CD4-positive, alpha-beta memory T cell (primary cell): Measurements from ENCODE around the gene SPDEF. TPM values are rescaled to one million over a fixed set of nuclear protein-coding genes. Genes with fewer than 3 reads are reported as not detected.

ENCODE experiments used
- CTCF ChIA-PET: fragments of 350-600 bp; sonication (Branson Sonifier 250); formaldehyde crosslinking; loops from one replicate; lab custom pipeline; 2021; ENCODE audit warnings: inconsistent platforms; ENCODE audit not compliant: partially characterized antibody; lab: Charles Lee
- POLR2A ChIA-PET: fragments of 350-600 bp; sonication (Branson Sonifier 250); formaldehyde crosslinking; loops from one replicate; lab custom pipeline; 2021; ENCODE audit not compliant: partially characterized antibody; lab: Charles Lee
- DNase-seq, 5 donors: peaks; one replicate each; pipeline versions ENCODE4 v3.0.0 to v3.0.0-alpha.2; 2020 to 2022; ENCODE audit warnings: mixed read lengths in 1 of 5
- H3K27ac ChIP-seq: one replicate; pipeline ENCODE4 v1.7.0; 2013; ENCODE audit warnings: low read depth, low read length
- H3K27me3 ChIP-seq: 2 replicates; pipeline ENCODE4 v1.7.0; 2013; ENCODE audit warnings: mild to moderate bottlenecking, low read length, moderate library complexity; ENCODE audit not compliant: insufficient read depth
- H3K36me3 ChIP-seq: 2 replicates; pipeline ENCODE4 v1.7.0; 2013; ENCODE audit warnings: mild to moderate bottlenecking, low read length, moderate library complexity; ENCODE audit not compliant: insufficient read depth
- H3K4me1 ChIP-seq: 2 replicates; pipeline ENCODE4 v1.7.0; 2013; ENCODE audit warnings: mild to moderate bottlenecking, low read length, moderate library complexity; ENCODE audit not compliant: insufficient read depth
- H3K4me3 ChIP-seq, 2 donors: one replicate each; pipeline ENCODE4 v1.7.0; 2013; ENCODE audit warnings: low read length in 2 of 2, mild to moderate bottlenecking in 1 of 2
- H3K9me3 ChIP-seq, 2 donors: one replicate each; pipeline ENCODE4 v1.7.0; 2013; ENCODE audit warnings: low read length in 2 of 2, control low read depth in 1 of 2; ENCODE audit not compliant: control insufficient read depth in 1 of 2
- H3K27ac Mint-ChIP-seq, 7 donors: one replicate each; pipeline ENCODE4 v1.8.0; 2020 to 2021; ENCODE audit warnings: mixed read lengths in 7 of 7, mild to moderate bottlenecking in 6 of 7, inconsistent platforms in 3 of 7, moderate library complexity in 3 of 7
- H3K27me3 Mint-ChIP-seq, 2 donors: one replicate each; pipeline ENCODE4 v1.8.0; 2020 to 2021; ENCODE audit warnings: mixed read lengths in 2 of 2
- H3K36me3 Mint-ChIP-seq, 2 donors: one replicate each; pipeline ENCODE4 v1.8.0; 2020 to 2021; ENCODE audit warnings: mixed read lengths in 2 of 2, inconsistent platforms in 1 of 2, mild to moderate bottlenecking in 1 of 2
- H3K4me1 Mint-ChIP-seq, 4 donors: one replicate each; pipeline ENCODE4 v1.8.0; 2020 to 2021; ENCODE audit warnings: mixed read lengths in 4 of 4, mild to moderate bottlenecking in 1 of 4
- H3K4me3 Mint-ChIP-seq, 8 donors: one replicate each; pipeline ENCODE4 v1.8.0; 2020 to 2021; ENCODE audit warnings: mixed read lengths in 8 of 8, mild to moderate bottlenecking in 7 of 8, moderate library complexity in 6 of 8, inconsistent platforms in 3 of 8
- H3K9me3 Mint-ChIP-seq, 8 donors: one replicate each; pipeline ENCODE4 v1.8.0; 2020 to 2021; ENCODE audit warnings: mixed read lengths in 8 of 8, mild to moderate bottlenecking in 5 of 8, inconsistent platforms in 3 of 8, moderate library complexity in 1 of 8
- intact Hi-C: fragments of 100-400 bp; cut with micrococcal nuclease; formaldehyde crosslinking; loops from one replicate; pipeline ENCODE4 v1.15.1; 2023
- polyA plus RNA-seq, 2 donors: library from polyadenylated mRNA; unstranded; fragments of 300-500 nt; fragmentation: Illumina TruSeq; gene quantifications; one replicate each; pipeline ENCODE4 v1.2.3, GENCODE V29; 2021
- total RNA-seq, 2 experiments: library from RNA; stranded (reverse); gene quantifications; one replicate each; pipeline ENCODE4 v1.2.3, GENCODE V29; 2021

The SPDEF gene
- total and polyA plus RNA-seq, 4 experiments from 2014 or later: not detected

DNA sequence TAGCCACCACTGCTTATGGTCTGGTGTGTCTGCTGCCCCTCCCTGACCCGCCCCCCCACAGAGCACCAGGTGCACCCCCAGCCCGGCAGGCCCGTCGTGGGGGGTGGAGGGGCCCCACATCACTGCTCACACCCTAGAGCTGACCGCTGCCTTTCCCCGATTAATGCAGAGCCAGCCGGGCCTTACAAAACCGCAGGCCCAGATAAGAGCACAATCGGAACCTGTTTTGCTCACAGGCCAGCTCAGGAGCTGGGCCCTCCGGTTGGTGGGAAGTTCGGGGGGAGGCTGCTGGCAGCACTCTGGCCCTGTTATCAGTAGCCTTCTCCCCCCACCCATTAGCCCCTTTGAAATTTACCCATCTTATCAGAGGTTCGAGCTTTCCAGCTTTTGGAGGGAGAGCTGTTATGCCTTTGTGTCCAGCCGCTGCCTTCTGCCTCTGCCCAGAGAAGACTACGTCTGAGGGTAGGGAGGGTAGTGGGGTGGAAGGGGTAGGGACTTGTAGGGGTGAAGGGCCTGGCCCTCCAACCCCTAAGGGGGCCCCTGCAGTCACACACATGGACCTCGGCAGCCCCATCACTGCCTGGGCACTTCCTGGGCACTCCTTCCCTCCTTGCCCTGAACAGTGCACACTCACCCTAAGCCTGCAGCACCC is 6.9 kb upstream of the SPDEF start:
- Mint-ChIP-seq H3K9me3 (peaks cover 0 to 2% (median 0%) of the 10 kb centered on the region in 8 donors), H3K27ac (no peak overlapping the region), H3K4me1 (no peaks in the 10 kb centered on the region), H3K36me3 (no peaks in the 10 kb centered on the region), H3K27me3 (peaks cover 0 to 6% of the 10 kb centered on the region in 2 donors), H3K4me3 (no peak overlapping the region)
- Histone ChIP-seq H3K9me3 (no peaks in the 10 kb centered on the region), H3K36me3 (no peaks in the 10 kb centered on the region), H3K4me1 (no peaks in the 10 kb centered on the region), H3K27ac (no peak overlapping the region), H3K27me3 (no peaks in the 10 kb centered on the region), H3K4me3 (no peak overlapping the region)
- POLR2A ChIA-PET: no interaction called here
- intact Hi-C loops: no loop called here
- no peak for DNase-seq
- CTCF ChIA-PET: interaction anchor here (0.9 kb wide), 1 partner anchor 47 kb away, joined by 3 read pairs; no protein-coding TSS in a partner anchor

DNA sequence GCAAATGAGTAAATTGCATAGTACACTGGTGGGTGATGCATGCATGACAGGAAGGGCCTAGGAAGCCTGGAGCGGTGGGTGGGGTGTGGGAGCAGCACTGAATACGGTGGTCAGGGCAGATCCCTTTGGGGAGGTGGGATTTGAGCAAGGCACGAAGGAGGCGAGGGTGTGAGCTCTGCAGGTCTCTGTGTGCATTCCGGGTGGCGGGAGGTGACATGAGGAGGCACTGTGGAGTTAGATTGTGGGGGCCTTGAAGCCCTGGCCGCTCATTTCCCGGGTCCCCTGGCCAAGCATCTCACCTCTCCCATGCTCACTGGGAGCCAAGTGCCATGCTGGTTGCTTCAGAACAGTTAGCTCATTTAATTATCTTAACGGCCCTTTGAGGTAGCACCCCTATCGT is 6.2 kb upstream of the SPDEF start:
- Histone ChIP-seq H3K27me3 (no peaks in the 10 kb centered on the region), H3K27ac (no peak overlapping the region), H3K9me3 (no peaks in the 10 kb centered on the region), H3K4me1 (no peaks in the 10 kb centered on the region), H3K4me3 (no peak overlapping the region), H3K36me3 (no peaks in the 10 kb centered on the region)
- DNase-seq: no peak
- ChIA-PET POLR2A (no interaction called here), CTCF (interaction anchor here (0.9 kb wide), 1 partner anchor 47 kb away, joined by 3 read pairs; no protein-coding TSS in a partner anchor)
- H3K36me3 Mint-ChIP-seq: no peaks in the 10 kb centered on the region
- peaks cover 0 to 3% of the 10 kb centered on the region in 2 donors for H3K27me3 Mint-ChIP-seq
- intact Hi-C loops: no loop called here
- H3K27ac Mint-ChIP-seq: no peak overlapping the region
- no peak overlapping the region for H3K4me3 Mint-ChIP-seq
- no peaks in the 10 kb centered on the region for H3K4me1 Mint-ChIP-seq
- H3K9me3 Mint-ChIP-seq: peaks cover 0 to 4% (median 0%) of the 10 kb centered on the region in 8 donors

DNA sequence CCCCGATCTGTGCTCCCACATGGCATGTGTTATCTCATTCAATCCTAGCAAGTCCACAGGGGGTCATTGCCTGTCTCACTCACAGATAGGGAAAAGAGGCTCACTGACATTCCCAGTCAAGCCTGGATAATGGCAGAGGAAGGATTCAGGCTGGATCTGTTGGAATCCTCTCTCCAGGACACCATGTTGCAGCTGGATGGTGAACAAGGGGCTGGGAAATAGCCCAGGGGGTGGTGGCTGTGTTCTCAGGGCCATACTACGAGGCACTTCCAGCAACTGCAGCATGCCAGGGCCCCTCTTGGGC is 5.0 kb upstream of the SPDEF start:
- peaks cover 0 to 4% of the 10 kb centered on the region in 2 donors for H3K27me3 Mint-ChIP-seq
- peaks cover 0 to 6% (median 0%) of the 10 kb centered on the region in 8 donors for H3K9me3 Mint-ChIP-seq
- no peak overlapping the region for H3K27ac ChIP-seq
- POLR2A ChIA-PET: no interaction called here
- no peak overlapping the region for H3K27ac Mint-ChIP-seq
- no peaks in the 10 kb centered on the region for H3K4me1 ChIP-seq
- CTCF ChIA-PET: no interaction called here
- no peaks in the 10 kb centered on the region for H3K4me1 Mint-ChIP-seq
- H3K36me3 Mint-ChIP-seq: no peaks in the 10 kb centered on the region
- DNase-seq: no peak
- intact Hi-C loops: no loop called here
- H3K9me3 ChIP-seq: no peaks in the 10 kb centered on the region
- no peaks in the 10 kb centered on the region for H3K36me3 ChIP-seq
- H3K4me3 Mint-ChIP-seq: no peak overlapping the region
- no peaks in the 10 kb centered on the region for H3K27me3 ChIP-seq
- H3K4me3 ChIP-seq: no peak overlapping the region

DNA sequence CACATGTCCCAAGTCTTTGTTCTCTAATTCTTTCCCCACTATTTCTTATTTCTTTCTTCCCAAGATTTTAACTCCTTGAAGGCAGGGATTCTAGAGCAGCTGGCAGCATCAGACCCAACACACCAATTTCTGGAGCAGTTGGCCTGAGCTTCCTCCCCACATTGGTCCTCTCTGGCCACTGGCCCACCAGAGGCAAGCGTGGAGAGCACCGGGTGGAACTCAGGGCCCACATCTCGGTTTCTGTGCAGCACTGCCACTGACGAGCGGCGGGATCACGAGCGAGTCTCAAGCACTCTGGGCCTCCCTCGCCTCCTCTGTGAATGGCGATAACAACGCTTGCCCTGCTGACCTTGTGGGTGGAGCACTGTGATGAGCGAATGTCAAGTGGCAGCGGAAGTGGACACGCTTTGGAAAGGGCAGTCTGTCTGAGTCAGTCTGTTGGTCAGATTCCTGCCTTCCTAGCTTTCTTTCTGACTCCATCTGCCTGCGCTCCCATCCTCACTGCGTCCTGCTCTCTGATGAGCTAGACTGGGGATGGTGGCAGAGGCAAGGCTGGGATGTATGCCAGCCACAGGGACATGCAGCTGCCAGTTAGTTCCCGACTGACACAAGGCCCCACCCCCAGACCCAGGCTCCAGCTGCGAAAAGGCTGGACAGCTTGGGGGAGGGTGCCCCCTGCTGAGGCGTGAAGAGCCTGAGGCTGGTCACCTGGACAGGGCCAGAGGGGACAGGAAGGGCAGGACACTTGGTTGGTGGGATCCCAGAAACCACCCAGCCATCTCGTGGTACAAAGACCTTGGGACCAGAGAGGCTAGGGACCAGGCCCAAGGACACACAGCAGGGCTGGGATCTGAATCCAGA is 4.5 kb upstream of the SPDEF start:
- Mint-ChIP-seq H3K27me3 (peaks cover 0 to 3% of the 10 kb centered on the region in 2 donors), H3K36me3 (no peaks in the 10 kb centered on the region), H3K4me1 (no peaks in the 10 kb centered on the region), H3K4me3 (no peak overlapping the region), H3K27ac (no peak overlapping the region), H3K9me3 (peaks cover 0 to 6% (median 0%) of the 10 kb centered on the region in 8 donors)
- ChIA-PET CTCF (interaction anchor here (1.7 kb wide), 1 partner anchor 99 kb away, joined by 4 read pairs; no protein-coding TSS in a partner anchor), POLR2A (no interaction called here)
- Histone ChIP-seq H3K27me3 (no peaks in the 10 kb centered on the region), H3K4me1 (no peaks in the 10 kb centered on the region), H3K4me3 (no peak overlapping the region), H3K36me3 (no peaks in the 10 kb centered on the region), H3K27ac (no peak overlapping the region), H3K9me3 (no peaks in the 10 kb centered on the region)
- intact Hi-C loops: no loop called here
- DNase-seq: no peak

DNA sequence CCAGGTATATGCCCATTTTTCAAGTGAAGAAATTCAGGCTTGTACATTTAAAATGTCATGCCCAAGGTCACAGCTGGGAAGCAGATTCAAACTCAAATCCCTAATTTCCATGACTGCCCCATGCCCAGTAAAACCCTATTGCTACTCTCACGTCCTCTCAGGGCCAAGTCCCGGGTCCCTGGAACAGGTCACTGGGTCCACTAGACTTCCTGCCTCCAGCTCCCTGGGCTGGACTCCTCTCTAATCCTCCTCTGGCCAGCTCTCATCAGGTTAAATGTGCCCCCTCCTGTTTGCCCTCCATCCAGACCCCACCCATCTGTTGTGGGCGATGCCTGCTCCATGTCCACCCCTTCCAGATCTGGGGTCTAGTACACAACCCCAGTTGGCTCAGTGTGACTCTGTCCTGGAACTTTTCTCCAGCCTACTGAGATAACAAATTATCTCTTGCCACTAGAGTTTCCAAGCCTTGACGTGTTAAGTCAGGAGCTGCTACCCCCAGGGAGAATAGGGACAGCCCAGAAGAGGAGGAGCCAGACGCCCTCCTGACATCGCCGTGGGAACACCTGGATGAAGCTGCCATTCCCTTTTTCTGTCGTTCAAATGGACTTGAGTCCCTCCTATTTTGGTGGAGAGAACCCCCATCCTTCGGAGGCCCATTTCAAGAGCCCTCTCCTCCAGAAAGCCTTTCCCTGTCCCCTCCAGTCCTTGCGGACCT is 3.7 kb upstream of the SPDEF start:
- ChIA-PET CTCF (interaction anchor here (1.7 kb wide), 1 partner anchor 98 kb away, joined by 4 read pairs; no protein-coding TSS in a partner anchor), POLR2A (no interaction called here)

DNA sequence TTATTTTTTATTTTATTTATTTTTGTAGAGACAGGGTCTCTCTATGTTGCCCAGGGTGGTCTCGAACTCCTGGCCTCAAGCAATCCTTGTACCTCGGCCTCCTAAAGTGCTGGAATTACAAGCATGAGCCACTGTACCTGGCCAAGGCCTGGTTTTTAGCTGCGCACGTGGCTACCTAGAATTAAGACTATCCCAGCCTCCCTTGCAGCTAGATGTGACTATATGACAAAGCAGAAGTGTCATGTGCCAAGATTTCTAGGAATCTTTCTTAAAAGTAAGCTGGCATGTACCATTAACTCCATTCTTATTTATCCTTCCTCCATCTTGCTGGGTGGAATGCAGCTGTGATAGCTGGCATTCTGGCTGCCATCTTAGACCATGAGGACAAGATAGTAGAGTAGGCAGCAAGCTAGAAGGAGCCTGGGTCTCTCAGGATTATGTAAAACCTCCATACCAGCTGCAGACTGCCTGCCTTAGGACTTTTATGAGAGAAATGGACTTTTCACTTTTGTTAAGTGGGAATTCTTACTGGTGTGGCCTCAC is 2.1 kb upstream of the SPDEF start:
- CTCF ChIA-PET: no interaction called here
- intact Hi-C loops: no loop called here

More for the DNA sequence above, 3.7 kb upstream of the SPDEF start:
- Mint-ChIP-seq H3K36me3 (no peaks in the 10 kb centered on the region), H3K27me3 (peaks cover 0 to 3% of the 10 kb centered on the region in 2 donors), H3K9me3 (peaks cover 0 to 6% (median 0%) of the 10 kb centered on the region in 8 donors), H3K27ac (no peak overlapping the region), H3K4me3 (no peak overlapping the region), H3K4me1 (peaks cover 0 to 6% (median 3%) of the 10 kb centered on the region in 4 donors)
- no peaks in the 10 kb centered on the region for H3K9me3 ChIP-seq
- H3K4me1 ChIP-seq: no peaks in the 10 kb centered on the region
- H3K4me3 ChIP-seq: no peak overlapping the region
- no peak overlapping the region for H3K27ac ChIP-seq
- no peaks in the 10 kb centered on the region for H3K36me3 ChIP-seq
- intact Hi-C loops: no loop called here
- no peaks in the 10 kb centered on the region for H3K27me3 ChIP-seq
- DNase-seq: no peak

More for the DNA sequence above, 2.1 kb upstream of the SPDEF start:
- Mint-ChIP-seq H3K4me3 (no peak overlapping the region), H3K9me3 (peaks cover 0 to 6% (median 0%) of the 10 kb centered on the region in 8 donors), H3K36me3 (no peaks in the 10 kb centered on the region), H3K27ac (no peak overlapping the region), H3K27me3 (peaks cover 0 to 3% of the 10 kb centered on the region in 2 donors), H3K4me1 (peaks cover 5 to 16% (median 9%) of the 10 kb centered on the region in 4 donors)
- Histone ChIP-seq H3K36me3 (no peaks in the 10 kb centered on the region), H3K9me3 (no peaks in the 10 kb centered on the region), H3K27me3 (no peaks in the 10 kb centered on the region), H3K4me1 (no peaks in the 10 kb centered on the region), H3K27ac (no peak overlapping the region), H3K4me3 (no peak overlapping the region)
- DNase-seq: no peak
- POLR2A ChIA-PET: no interaction called here
